GM12872 (cell line): ENCODE data around the gene PAMR1.
A peak's percentile ranks its signal among the peaks of the same experiment; 100 is the strongest.

Source experiments
- CTCF ChIP-seq: IDR thresholded peaks from 3 replicates; pipeline ENCODE4 v1.5.1; 2011; ENCODE audit warnings: low read depth, mild to moderate bottlenecking, low read length, moderate library complexity; ENCODE audit not compliant: insufficient read depth

The PAMR1 gene

GRCh38 chr11:35488117-35488516 is 37.3 kb downstream of the PAMR1 start:
- TF ChIP-seq CTCF: no peak

- TF ChIP-seq CTCF: peak; percentile 20; the same call in 2 of the 3 replicates
Measured at GRCh38 chr11:35487532-35488078, 37.8 kb downstream of the PAMR1 start.

- no peak for TF ChIP-seq CTCF
Measured at GRCh38 chr11:35486934-35487333, 38.5 kb downstream of the PAMR1 start.

- peak; percentile 28; the same call in 1 of the 3 replicates for TF ChIP-seq CTCF
Measured at GRCh38 chr11:35486446-35486845, 39.0 kb downstream of the PAMR1 start.

GRCh38 chr11:35485656-35486322 is 39.6 kb downstream of the PAMR1 start:
- TF ChIP-seq CTCF: peak; percentile 91

GRCh38 chr11:35484435-35484834 is 41.0 kb downstream of the PAMR1 start:
- no peak for TF ChIP-seq CTCF

GRCh38 chr11:35483131-35483820 is 42.1 kb downstream of the PAMR1 start:
- TF ChIP-seq CTCF: no peak
